Stimulated activated CD8-positive, alpha-beta memory T cell treated with anti-CD3 and anti-CD28 coated beads, Interleukin-7, amount 100 ng/mL, for 48 hours (primary cell): ENCODE data around the gene PFN1.

ENCODE experiments used
- DNase-seq, 2 donors: peaks; one replicate each; pipeline ENCODE4 v3.0.0-alpha.2; 2020; ENCODE audit warnings: low read depth in 1 of 2; ENCODE audit errors: extremely low read depth in 1 of 2

Gene PFN1

DNA sequence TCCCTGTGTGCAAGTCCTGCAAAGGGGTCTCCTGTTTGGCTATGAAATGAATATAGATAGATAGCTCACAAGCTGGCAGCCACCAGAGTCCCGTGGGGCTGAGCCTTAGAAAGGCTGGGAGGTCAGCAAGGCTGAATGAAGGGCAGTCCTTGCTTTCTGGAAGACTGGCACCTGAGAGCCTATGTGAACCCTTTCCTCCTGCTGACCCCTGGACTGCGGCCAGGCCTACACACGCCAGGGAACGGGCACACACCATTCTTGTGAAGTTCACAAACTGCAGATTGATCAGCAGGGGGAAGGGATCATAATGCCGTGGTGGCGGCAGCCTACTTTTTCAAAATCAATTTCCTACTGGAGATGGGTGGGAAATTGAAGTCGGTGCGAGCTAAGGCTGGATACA lies 50.0 kb downstream of the PFN1 start:
- no peak for DNase-seq

DNA sequence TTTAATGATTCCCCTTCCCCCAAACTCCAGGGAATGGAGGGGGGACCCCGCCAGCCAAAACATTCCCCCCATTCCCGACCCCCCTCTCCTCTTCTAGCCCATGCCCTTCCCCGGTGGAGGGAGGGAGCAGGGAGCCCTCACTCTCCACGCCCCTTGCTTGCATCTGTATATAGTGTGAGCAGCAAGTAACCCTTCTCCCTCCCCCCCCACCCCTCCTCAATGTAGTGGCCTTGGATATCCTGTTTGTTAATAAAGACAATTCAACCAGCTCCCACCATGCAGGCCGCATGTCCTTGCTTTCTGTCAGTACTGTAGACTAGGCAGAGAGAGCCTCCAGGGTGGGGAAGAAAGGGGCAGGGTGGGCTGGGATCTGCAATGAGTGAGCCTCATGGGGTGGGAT lies 50.5 kb downstream of the PFN1 start:
- no peak for DNase-seq

DNA sequence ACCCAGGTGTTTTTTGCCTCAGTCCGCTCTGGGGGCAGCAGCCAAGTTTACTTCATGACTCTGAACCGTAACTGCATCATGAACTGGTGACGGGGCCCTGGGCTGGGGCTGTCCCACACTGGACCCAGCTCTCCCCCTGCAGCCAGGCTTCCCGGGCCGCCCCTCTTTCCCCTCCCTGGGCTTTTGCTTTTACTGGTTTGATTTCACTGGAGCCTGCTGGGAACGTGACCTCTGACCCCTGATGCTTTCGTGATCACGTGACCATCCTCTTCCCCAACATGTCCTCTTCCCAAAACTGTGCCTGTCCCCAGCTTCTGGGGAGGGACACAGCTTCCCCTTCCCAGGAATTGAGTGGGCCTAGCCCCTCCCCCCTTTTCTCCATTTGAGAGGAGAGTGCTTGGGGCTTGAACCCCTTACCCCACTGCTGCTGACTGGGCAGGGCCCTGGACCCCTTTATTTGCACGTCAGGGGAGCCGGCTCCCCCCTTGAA lies 51.1 kb downstream of the PFN1 start:
- no peak for DNase-seq

DNA sequence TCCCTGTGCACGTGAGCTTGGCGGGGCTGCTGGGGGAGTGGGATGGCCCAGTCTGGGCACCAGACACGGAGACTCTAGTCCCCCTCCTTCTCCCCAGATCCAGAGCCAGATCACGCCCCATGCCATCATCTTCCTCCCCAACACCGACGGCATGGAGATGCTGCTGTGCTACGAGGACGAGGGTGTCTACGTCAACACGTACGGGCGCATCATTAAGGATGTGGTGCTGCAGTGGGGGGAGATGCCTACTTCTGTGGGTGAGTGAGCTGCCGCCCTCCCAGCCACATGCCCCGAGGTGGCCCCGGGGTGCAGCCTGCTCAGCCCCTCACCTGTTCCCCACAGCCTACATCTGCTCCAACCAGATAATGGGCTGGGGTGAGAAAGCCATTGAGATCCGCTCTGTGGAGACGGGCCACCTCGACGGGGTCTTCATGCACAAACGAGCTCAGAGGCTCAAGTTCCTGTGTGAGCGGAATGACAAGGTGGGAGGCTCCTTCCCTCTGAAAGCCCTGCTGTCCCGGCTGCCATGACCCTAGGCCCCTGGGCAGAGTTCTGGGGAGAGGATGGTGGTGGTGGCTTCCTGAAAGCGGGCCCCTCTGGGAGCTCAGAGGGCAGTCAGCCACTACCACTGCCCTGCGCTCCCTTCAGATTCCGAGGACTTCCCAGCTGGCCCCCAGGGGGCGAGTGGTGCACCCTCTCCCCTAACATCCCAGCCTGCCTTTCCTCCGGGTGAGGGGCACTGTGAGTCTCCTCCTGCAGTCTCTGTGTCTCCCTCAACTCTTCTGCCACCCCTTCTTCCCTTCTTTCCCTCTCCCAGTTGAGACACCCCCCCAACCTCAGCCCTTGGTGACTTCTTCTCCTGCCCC lies 51.8 kb downstream of the PFN1 start:
- DNase-seq, result no peak

DNA sequence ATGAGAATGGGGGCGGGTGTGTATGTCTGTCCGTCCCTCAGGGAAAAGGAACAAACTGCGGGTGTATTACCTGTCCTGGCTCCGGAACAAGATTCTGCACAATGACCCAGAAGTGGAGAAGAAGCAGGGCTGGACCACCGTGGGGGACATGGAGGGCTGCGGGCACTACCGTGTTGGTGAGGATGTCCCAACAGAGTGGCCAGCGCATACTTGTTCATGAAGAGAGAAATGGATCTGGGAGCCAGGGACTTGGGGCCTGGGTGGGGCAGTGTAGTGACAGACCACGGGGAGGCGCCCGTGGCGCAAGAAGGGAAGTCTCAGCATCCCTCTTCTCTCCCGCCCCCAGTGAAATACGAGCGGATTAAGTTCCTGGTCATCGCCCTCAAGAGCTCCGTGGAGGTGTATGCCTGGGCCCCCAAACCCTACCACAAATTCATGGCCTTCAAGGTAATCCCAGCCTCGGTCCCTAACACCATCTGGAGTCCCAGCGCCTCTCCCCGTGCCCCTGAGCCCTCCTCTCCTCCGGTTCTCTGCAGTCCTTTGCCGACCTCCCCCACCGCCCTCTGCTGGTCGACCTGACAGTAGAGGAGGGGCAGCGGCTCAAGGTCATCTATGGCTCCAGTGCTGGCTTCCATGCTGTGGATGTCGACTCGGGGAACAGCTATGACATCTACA lies 52.5 kb downstream of the PFN1 start:
- DNase-seq, result no peak
